Kidney tubule cell (primary cell): ENCODE data around the gene ZCCHC24.

ENCODE experiments used
- DNase-seq: peaks from one replicate; pipeline ENCODE4 v3.0.0-alpha.2; 2018; ENCODE audit warnings: low spot score

Gene ZCCHC24

GRCh38 chr10:79360499-79361342 is 84.7 kb downstream of the ZCCHC24 start:
- DNase-seq, result no peak

- no peak for DNase-seq
Observed at GRCh38 chr10:79359816-79360498, 85.5 kb downstream of the ZCCHC24 start.

- no peak for DNase-seq
Observed at GRCh38 chr10:79358811-79359210, 86.6 kb downstream of the ZCCHC24 start.

- no peak for DNase-seq
Observed at GRCh38 chr10:79357180-79357579, 88.2 kb downstream of the ZCCHC24 start.

GRCh38 chr10:79356104-79356503 is 89.3 kb downstream of the ZCCHC24 start:
- DNase-seq, result no peak

GRCh38 chr10:79355420-79356017 is 89.9 kb downstream of the ZCCHC24 start:
- DNase-seq, result no peak

GRCh38 chr10:79354615-79355014 is 90.8 kb downstream of the ZCCHC24 start:
- DNase-seq, result no peak

- DNase-seq, result no peak
Observed at GRCh38 chr10:79354141-79354540, 91.3 kb downstream of the ZCCHC24 start.

GRCh38 chr10:79353726-79354125 is 91.7 kb downstream of the ZCCHC24 start:
- no peak for DNase-seq

GRCh38 chr10:79353000-79353406 is 92.4 kb downstream of the ZCCHC24 start:
- DNase-seq, result no peak

- DNase-seq, result no peak
Observed at GRCh38 chr10:79352035-79352877, 93.2 kb downstream of the ZCCHC24 start.

GRCh38 chr10:79351332-79351731 is 94.1 kb downstream of the ZCCHC24 start:
- no peak for DNase-seq

- no peak for DNase-seq
Observed at GRCh38 chr10:79350407-79351154, 94.8 kb downstream of the ZCCHC24 start.

- DNase-seq, result peak; percentile 83
Observed at GRCh38 chr10:79349766-79350406, 95.5 kb downstream of the ZCCHC24 start.

- no peak for DNase-seq
Observed at GRCh38 chr10:79349072-79349491, 96.3 kb downstream of the ZCCHC24 start.

GRCh38 chr10:79348640-79348988 is 96.8 kb downstream of the ZCCHC24 start:
- DNase-seq, result no peak

- peak; percentile 71 for DNase-seq
Observed at GRCh38 chr10:79347894-79348639, 97.4 kb downstream of the ZCCHC24 start.

- peak; percentile 92 for DNase-seq
Observed at GRCh38 chr10:79347226-79347893, 98.1 kb downstream of the ZCCHC24 start, which contains the start of gene PPIF. Gene PPIF (plus strand): TSS chr10:79347469. CDS start chr10:79347549, 80 bp downstream.
